HEK293 (cell line): ENCODE results near the gene PCBP3.

Experiments
- MZF1 ChIP-seq: fragments of 450-650 bp; formaldehyde crosslinking; IDR thresholded peaks from 2 replicates; pipeline ENCODE4 v1.5.1; 2017; ENCODE audit warnings: missing biosample characterization, missing genetic modification characterization, borderline replicate concordance
- SALL2 ChIP-seq: fragments of 450-650 bp; formaldehyde crosslinking; IDR thresholded peaks from 2 replicates; pipeline ENCODE4 v1.5.0; 2017; ENCODE audit warnings: missing biosample characterization, mild to moderate bottlenecking, missing genetic modification characterization, borderline replicate concordance
- SP7 ChIP-seq: fragments of 450-650 bp; formaldehyde crosslinking; IDR thresholded peaks from 2 replicates; pipeline ENCODE4 v1.5.1; 2016; ENCODE audit warnings: missing biosample characterization, missing genetic modification characterization
- ZBTB1 ChIP-seq: fragments of 450-650 bp; formaldehyde crosslinking; IDR thresholded peaks from 2 replicates; pipeline ENCODE4 v1.5.1; 2016; ENCODE audit warnings: missing biosample characterization, missing genetic modification characterization
- ZBTB8A ChIP-seq: fragments of 450-650 bp; formaldehyde crosslinking; IDR thresholded peaks from 2 replicates; pipeline ENCODE4 v1.5.1; 2016; ENCODE audit warnings: missing biosample characterization, missing genetic modification characterization
- ZFHX2 ChIP-seq: fragments of 450-650 bp; formaldehyde crosslinking; conservative IDR thresholded peaks from 2 replicates; pipeline ENCODE4 v1.5.1; 2016; ENCODE audit warnings: missing biosample characterization, missing genetic modification characterization
- ZFP37 ChIP-seq: fragments of 450-650 bp; formaldehyde crosslinking; IDR thresholded peaks from 2 replicates; pipeline ENCODE4 v1.5.1; 2016; ENCODE audit warnings: missing biosample characterization, missing genetic modification characterization
- ZFP41 ChIP-seq: fragments of 450-650 bp; formaldehyde crosslinking; IDR thresholded peaks from 2 replicates; pipeline ENCODE4 v1.5.1; 2016; ENCODE audit warnings: missing biosample characterization, missing genetic modification characterization, borderline replicate concordance
- ZNF121 ChIP-seq: fragments of 450-650 bp; formaldehyde crosslinking; IDR thresholded peaks from 2 replicates; pipeline ENCODE4 v1.5.1; 2016; ENCODE audit warnings: missing biosample characterization, missing genetic modification characterization
- ZNF138 ChIP-seq: fragments of 450-650 bp; formaldehyde crosslinking; IDR thresholded peaks from 2 replicates; pipeline ENCODE4 v1.5.1; 2016; ENCODE audit warnings: missing biosample characterization, missing genetic modification characterization, borderline replicate concordance
- ZNF157 ChIP-seq: fragments of 450-650 bp; formaldehyde crosslinking; IDR thresholded peaks from 2 replicates; pipeline ENCODE4 v1.5.1; 2016; ENCODE audit warnings: missing biosample characterization, missing genetic modification characterization
- ZNF175 ChIP-seq: fragments of 450-650 bp; formaldehyde crosslinking; IDR thresholded peaks from 2 replicates; pipeline ENCODE4 v1.5.1; 2016; ENCODE audit warnings: missing biosample characterization, missing genetic modification characterization
- ZNF184 ChIP-seq: fragments of 450-650 bp; IDR thresholded peaks from 2 replicates; pipeline ENCODE4 v1.5.1; 2018; ENCODE audit warnings: missing biosample characterization, mild to moderate bottlenecking, missing genetic modification characterization
- ZNF221 ChIP-seq: fragments of 450-650 bp; formaldehyde crosslinking; IDR thresholded peaks from 2 replicates; pipeline ENCODE4 v1.5.1; 2017; ENCODE audit warnings: missing biosample characterization, missing genetic modification characterization, borderline replicate concordance
- ZNF266 ChIP-seq: fragments of 450-650 bp; formaldehyde crosslinking; IDR thresholded peaks from 2 replicates; pipeline ENCODE4 v1.5.1; 2016; ENCODE audit warnings: missing biosample characterization, missing genetic modification characterization, low read depth
- ZNF311 ChIP-seq: fragments of 450-650 bp; formaldehyde crosslinking; IDR thresholded peaks from 2 replicates; pipeline ENCODE4 v1.5.1; 2017; ENCODE audit warnings: missing biosample characterization, missing genetic modification characterization, borderline replicate concordance
- ZNF404 ChIP-seq: fragments of 450-650 bp; formaldehyde crosslinking; IDR thresholded peaks from 2 replicates; pipeline ENCODE4 v1.5.1; 2017; ENCODE audit warnings: missing biosample characterization, missing genetic modification characterization
- ZNF544 ChIP-seq: fragments of 450-650 bp; formaldehyde crosslinking; IDR thresholded peaks from 2 replicates; pipeline ENCODE4 v1.5.0; 2017; ENCODE audit warnings: missing biosample characterization, missing genetic modification characterization
- ZNF548 ChIP-seq: fragments of 450-650 bp; formaldehyde crosslinking; IDR thresholded peaks from 2 replicates; pipeline ENCODE4 v1.5.1; 2016; ENCODE audit warnings: missing biosample characterization, missing genetic modification characterization
- ZNF747 ChIP-seq: fragments of 450-650 bp; formaldehyde crosslinking; IDR thresholded peaks from 2 replicates; pipeline ENCODE4 v1.5.1; 2016; ENCODE audit warnings: missing biosample characterization, missing genetic modification characterization
- ZSCAN23 ChIP-seq: fragments of 450-650 bp; formaldehyde crosslinking; IDR thresholded peaks from 2 replicates; pipeline ENCODE4 v1.5.1; 2016; ENCODE audit warnings: missing biosample characterization, missing genetic modification characterization
- ZSCAN30 ChIP-seq: fragments of 450-650 bp; IDR thresholded peaks from 2 replicates; pipeline ENCODE4 v1.5.1; 2018; ENCODE audit warnings: missing biosample characterization, mild to moderate bottlenecking, missing genetic modification characterization, moderate library complexity
- TF ChIP-seq, protein P1 (sequence below): fragments of 450-650 bp; formaldehyde crosslinking; IDR thresholded peaks from 2 replicates; pipeline ENCODE4 v1.5.1; 2016; ENCODE audit warnings: missing biosample characterization, missing genetic modification characterization
- TF ChIP-seq, protein P2 (sequence below): fragments of 450-650 bp; formaldehyde crosslinking; IDR thresholded peaks from 2 replicates; pipeline ENCODE4 v1.5.1; 2017; ENCODE audit warnings: missing biosample characterization, missing genetic modification characterization
- TF ChIP-seq, protein P3 (sequence below): fragments of 450-650 bp; formaldehyde crosslinking; IDR thresholded peaks from 2 replicates; pipeline ENCODE4 v1.5.1; 2016; ENCODE audit warnings: missing biosample characterization, missing genetic modification characterization
- TF ChIP-seq, protein P4 (sequence below): sonication (generic); formaldehyde crosslinking; IDR thresholded peaks from 2 replicates; pipeline ENCODE4 v1.8.1; 2022; ENCODE audit warnings: mild to moderate bottlenecking, moderate library complexity, missing genetic modification reagents
- TF ChIP-seq, protein P5 (sequence below): fragments of 450-650 bp; formaldehyde crosslinking; conservative IDR thresholded peaks from 2 replicates; pipeline ENCODE4 v1.5.1; 2016; ENCODE audit warnings: low read depth, missing biosample characterization, missing genetic modification characterization

The PCBP3 gene

DNA sequence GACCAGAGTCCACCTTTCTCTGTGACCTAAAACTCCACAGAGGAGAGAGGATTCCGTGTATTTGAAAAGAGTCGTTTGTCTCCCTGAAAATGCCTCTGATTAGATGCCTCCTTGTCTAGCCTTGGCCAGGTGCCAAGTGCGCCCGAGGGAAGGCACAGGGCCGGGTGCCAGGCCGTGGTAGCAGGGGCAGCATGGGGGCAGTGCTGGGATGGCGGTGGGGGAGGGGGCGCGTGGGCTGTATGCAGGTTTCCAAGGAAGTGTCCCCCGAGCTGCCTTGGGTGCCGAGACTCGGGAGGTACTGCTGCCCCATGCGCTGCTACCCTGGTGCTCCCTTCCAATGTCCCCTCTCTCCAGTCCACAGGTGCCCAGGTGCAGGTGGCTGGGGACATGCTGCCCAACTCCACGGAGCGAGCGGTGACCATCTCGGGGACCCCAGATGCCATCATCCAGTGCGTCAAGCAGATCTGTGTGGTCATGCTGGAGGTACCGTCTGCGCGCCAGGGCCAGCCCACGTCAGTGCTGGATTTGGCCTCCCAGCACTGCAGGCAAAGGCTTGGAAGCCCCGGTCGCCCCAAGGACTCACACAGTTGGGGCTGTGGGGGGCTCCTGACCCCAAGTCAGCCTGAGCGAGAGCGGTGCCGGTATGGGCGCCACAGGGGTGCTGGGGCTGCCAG is 267.2 kb downstream of the PCBP3 start (continued):
- TF ChIP-seq ZSCAN30 (tag by site-specific recombination) (no peak), ZSCAN23 (tag by site-specific recombination) (no peak), ZNF175 (tag by site-specific recombination) (no peak), ZNF266 (tag by site-specific recombination) (no peak), ZNF548 (tag by site-specific recombination) (no peak), ZNF138 (tag by site-specific recombination) (no peak), ZNF404 (tag by site-specific recombination) (no peak), ZFHX2 (tag by site-specific recombination) (peak; percentile 58; the same call in 1 of the 2 replicates), ZBTB8A (tag by site-specific recombination) (peak; percentile 76), MZF1 (tag by site-specific recombination) (no peak), ZNF544 (peak; percentile 60; the same call in 1 of the 2 replicates), SP7 (tag by site-specific recombination) (no peak), ZNF157 (tag by site-specific recombination) (no peak), ZNF184 (tag by site-specific recombination) (peak; percentile 18; the same call in 1 of the 2 replicates), SALL2 (tag by site-specific recombination) (no peak), ZNF747 (tag by site-specific recombination) (no peak), ZFP41 (tag by site-specific recombination) (no peak), ZFP37 (tag by site-specific recombination) (no peak), ZNF311 (tag by site-specific recombination) (no peak), ZBTB1 (tag by site-specific recombination) (no peak), ZNF121 (tag by site-specific recombination) (no peak), ZNF221 (tag by site-specific recombination) (no peak)
- TF ChIP-seq, protein P1, sequence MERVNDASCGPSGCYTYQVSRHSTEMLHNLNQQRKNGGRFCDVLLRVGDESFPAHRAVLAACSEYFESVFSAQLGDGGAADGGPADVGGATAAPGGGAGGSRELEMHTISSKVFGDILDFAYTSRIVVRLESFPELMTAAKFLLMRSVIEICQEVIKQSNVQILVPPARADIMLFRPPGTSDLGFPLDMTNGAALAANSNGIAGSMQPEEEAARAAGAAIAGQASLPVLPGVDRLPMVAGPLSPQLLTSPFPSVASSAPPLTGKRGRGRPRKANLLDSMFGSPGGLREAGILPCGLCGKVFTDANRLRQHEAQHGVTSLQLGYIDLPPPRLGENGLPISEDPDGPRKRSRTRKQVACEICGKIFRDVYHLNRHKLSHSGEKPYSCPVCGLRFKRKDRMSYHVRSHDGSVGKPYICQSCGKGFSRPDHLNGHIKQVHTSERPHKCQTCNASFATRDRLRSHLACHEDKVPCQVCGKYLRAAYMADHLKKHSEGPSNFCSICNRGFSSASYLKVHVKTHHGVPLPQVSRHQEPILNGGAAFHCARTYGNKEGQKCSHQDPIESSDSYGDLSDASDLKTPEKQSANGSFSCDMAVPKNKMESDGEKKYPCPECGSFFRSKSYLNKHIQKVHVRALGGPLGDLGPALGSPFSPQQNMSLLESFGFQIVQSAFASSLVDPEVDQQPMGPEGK: 0 out of 2 replicates have a peak, but pooled peaks have one; percentile 29
- TF ChIP-seq, protein P2, sequence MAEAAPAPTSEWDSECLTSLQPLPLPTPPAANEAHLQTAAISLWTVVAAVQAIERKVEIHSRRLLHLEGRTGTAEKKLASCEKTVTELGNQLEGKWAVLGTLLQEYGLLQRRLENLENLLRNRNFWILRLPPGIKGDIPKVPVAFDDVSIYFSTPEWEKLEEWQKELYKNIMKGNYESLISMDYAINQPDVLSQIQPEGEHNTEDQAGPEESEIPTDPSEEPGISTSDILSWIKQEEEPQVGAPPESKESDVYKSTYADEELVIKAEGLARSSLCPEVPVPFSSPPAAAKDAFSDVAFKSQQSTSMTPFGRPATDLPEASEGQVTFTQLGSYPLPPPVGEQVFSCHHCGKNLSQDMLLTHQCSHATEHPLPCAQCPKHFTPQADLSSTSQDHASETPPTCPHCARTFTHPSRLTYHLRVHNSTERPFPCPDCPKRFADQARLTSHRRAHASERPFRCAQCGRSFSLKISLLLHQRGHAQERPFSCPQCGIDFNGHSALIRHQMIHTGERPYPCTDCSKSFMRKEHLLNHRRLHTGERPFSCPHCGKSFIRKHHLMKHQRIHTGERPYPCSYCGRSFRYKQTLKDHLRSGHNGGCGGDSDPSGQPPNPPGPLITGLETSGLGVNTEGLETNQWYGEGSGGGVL (tag by site-specific recombination): no peak
- TF ChIP-seq, protein P3, sequence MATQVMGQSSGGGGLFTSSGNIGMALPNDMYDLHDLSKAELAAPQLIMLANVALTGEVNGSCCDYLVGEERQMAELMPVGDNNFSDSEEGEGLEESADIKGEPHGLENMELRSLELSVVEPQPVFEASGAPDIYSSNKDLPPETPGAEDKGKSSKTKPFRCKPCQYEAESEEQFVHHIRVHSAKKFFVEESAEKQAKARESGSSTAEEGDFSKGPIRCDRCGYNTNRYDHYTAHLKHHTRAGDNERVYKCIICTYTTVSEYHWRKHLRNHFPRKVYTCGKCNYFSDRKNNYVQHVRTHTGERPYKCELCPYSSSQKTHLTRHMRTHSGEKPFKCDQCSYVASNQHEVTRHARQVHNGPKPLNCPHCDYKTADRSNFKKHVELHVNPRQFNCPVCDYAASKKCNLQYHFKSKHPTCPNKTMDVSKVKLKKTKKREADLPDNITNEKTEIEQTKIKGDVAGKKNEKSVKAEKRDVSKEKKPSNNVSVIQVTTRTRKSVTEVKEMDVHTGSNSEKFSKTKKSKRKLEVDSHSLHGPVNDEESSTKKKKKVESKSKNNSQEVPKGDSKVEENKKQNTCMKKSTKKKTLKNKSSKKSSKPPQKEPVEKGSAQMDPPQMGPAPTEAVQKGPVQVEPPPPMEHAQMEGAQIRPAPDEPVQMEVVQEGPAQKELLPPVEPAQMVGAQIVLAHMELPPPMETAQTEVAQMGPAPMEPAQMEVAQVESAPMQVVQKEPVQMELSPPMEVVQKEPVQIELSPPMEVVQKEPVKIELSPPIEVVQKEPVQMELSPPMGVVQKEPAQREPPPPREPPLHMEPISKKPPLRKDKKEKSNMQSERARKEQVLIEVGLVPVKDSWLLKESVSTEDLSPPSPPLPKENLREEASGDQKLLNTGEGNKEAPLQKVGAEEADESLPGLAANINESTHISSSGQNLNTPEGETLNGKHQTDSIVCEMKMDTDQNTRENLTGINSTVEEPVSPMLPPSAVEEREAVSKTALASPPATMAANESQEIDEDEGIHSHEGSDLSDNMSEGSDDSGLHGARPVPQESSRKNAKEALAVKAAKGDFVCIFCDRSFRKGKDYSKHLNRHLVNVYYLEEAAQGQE (tag by site-specific recombination): no peak
- TF ChIP-seq, protein P4, sequence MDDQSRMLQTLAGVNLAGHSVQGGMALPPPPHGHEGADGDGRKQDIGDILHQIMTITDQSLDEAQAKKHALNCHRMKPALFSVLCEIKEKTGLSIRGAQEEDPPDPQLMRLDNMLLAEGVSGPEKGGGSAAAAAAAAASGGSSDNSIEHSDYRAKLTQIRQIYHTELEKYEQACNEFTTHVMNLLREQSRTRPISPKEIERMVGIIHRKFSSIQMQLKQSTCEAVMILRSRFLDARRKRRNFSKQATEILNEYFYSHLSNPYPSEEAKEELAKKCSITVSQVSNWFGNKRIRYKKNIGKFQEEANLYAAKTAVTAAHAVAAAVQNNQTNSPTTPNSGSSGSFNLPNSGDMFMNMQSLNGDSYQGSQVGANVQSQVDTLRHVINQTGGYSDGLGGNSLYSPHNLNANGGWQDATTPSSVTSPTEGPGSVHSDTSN (CRISPR knock-in tag): no peak; the same call in 1 of the 2 replicates
- TF ChIP-seq, protein P5, sequence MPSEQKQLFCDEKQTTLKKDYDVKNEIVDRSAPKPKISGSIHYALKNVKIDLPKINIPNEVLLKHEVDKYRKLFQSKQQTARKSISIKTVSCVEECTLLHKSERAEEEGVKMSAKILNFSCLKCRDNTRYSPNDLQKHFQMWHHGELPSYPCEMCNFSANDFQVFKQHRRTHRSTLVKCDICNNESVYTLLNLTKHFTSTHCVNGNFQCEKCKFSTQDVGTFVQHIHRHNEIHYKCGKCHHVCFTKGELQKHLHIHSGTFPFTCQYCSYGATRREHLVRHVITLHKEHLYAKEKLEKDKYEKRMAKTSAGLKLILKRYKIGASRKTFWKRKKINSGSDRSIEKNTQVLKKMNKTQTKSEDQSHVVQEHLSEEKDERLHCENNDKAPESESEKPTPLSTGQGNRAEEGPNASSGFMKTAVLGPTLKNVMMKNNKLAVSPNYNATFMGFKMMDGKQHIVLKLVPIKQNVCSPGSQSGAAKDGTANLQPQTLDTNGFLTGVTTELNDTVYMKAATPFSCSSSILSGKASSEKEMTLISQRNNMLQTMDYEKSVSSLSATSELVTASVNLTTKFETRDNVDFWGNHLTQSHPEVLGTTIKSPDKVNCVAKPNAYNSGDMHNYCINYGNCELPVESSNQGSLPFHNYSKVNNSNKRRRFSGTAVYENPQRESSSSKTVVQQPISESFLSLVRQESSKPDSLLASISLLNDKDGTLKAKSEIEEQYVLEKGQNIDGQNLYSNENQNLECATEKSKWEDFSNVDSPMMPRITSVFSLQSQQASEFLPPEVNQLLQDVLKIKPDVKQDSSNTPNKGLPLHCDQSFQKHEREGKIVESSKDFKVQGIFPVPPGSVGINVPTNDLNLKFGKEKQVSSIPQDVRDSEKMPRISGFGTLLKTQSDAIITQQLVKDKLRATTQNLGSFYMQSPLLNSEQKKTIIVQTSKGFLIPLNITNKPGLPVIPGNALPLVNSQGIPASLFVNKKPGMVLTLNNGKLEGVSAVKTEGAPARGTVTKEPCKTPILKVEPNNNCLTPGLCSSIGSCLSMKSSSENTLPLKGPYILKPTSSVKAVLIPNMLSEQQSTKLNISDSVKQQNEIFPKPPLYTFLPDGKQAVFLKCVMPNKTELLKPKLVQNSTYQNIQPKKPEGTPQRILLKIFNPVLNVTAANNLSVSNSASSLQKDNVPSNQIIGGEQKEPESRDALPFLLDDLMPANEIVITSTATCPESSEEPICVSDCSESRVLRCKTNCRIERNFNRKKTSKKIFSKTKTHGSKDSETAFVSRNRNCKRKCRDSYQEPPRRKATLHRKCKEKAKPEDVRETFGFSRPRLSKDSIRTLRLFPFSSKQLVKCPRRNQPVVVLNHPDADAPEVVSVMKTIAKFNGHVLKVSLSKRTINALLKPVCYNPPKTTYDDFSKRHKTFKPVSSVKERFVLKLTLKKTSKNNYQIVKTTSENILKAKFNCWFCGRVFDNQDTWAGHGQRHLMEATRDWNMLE (tag by site-specific recombination): no peak
